Smooth muscle cell of the pulmonary artery (primary cell): ENCODE results near the gene CDY1B. TPM values are rescaled to one million over a fixed set of nuclear protein-coding genes. Genes with fewer than 3 reads are reported as not detected.

Experiments used
- total RNA-seq: library from RNA; depleted of rRNA; stranded (reverse); fragments of >200 nt; gene quantifications from 2 replicates; pipeline ENCODE4 v1.2.3, GENCODE V29; 2014

The CDY1B gene
- total RNA-seq: not detected in 2 replicates

GRCh38 chrY:24047919-24048318 lies at the start of gene CDY1B:
Gene CDY1B, minus strand, starts transcription at chrY:24048019. Its CDS starts 331 bp downstream, at chrY:24047688.

